ENCODE results near the gene NT5DC1.

GRCh38 chr6:116170358-116171057 lies 69.9 kb downstream of the NT5DC1 start:
- TF ChIP-seq CTCF (IDR thresholded peaks at IDR 0.05) (no peak), POLR2A (IDR thresholded peaks at IDR 0.05) (no peak)
